ENCODE measurements around the gene PARD6G. TPM values are rescaled to one million over a fixed set of nuclear protein-coding genes. Genes with fewer than 3 reads are reported as not detected.

Gene PARD6G
- total and polyA plus RNA-seq, 2 donors (not counting 1 experiment from before 2014, with no cell fraction given) = 1.0 to 2.1 TPM

- H3K27ac ChIP-seq (ENCODE audit: insufficient read depth, low read length) = no peak overlapping the region
These were observed 19.1 kb downstream of the PARD6G start for GRCh38 chr18:80228051-80228848.

DNA sequence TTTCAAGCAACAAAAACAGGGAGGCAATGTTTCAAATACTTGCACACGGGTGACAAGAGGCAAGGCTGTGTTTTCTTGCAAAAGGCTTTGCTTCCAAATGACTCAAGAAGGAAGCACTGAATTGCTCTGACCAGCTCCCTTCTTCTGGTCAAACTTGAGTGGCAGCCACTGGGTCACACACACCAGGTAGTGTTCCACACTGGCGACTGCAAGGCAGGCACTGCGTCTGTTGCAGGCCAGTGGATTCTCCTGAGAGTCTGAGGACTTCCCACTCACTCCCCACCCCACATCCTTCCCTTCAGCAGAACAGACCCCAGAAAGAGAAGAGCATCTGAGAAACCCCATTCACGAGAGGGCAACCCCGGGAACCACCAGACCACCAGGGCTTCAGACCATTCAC is 19.8 kb downstream of the PARD6G start:
- H2AFZ ChIP-seq (ENCODE audit: low read length) = no peak overlapping the region
- no peak for DNase-seq (ENCODE audit: low read depth in 2 of 2)
- no peak overlapping the region for H3K4me3 ChIP-seq (replicated peaks in 1 of 4; ENCODE audit: control extremely low read depth in 1 of 4, insufficient read depth in 1 of 4, low read depth in 3 of 4, low read length in 4 of 4)
- H3K4me2 ChIP-seq (ENCODE audit: extremely low read depth, insufficient read depth, low read length) = no peak overlapping the region
- no peaks in the 10 kb centered on the region for H3K9me3 ChIP-seq (ENCODE audit: control insufficient read depth, insufficient read depth, low read depth, low read length)
- H3K4me1 ChIP-seq (ENCODE audit: control insufficient read depth, extremely low read depth, insufficient read depth, low read length) = no peaks in the 10 kb centered on the region
- no peaks in the 10 kb centered on the region for H4K20me1 ChIP-seq (ENCODE audit: control insufficient read depth, extremely low read depth, insufficient read depth, low read length)
- H3K27me3 ChIP-seq (ENCODE audit: control insufficient read depth, insufficient read depth, low read length) = no peaks in the 10 kb centered on the region
- H3K9ac ChIP-seq (ENCODE audit: insufficient read depth, low read length) = no peak overlapping the region
- H3K27ac ChIP-seq (ENCODE audit: insufficient read depth, low read length) = no peak overlapping the region
- TF ChIP-seq CTCF (conservative IDR thresholded peaks at IDR 0.05 in 1 of 2, IDR thresholded peaks at IDR 0.05 in 1 of 2; ENCODE audit: low read depth in 1 of 2, low read length in 2 of 2) = no peak
- TF ChIP-seq EZH2 (IDR thresholded peaks at IDR 0.05; ENCODE audit: low read length, missing control alignments) = no peak
- no peaks in the 10 kb centered on the region for H3K79me2 ChIP-seq (ENCODE audit: control insufficient read depth, insufficient read depth, low read length)
- H3K36me3 ChIP-seq (ENCODE audit: control insufficient read depth, insufficient read depth, low read length) = no peaks in the 10 kb centered on the region

More at GRCh38 chr18:80228051-80228848, 19.1 kb downstream of the PARD6G start:
- no peaks in the 10 kb centered on the region for H3K4me1 ChIP-seq (ENCODE audit: control insufficient read depth, extremely low read depth, insufficient read depth, low read length)
- no peak overlapping the region for H3K4me2 ChIP-seq (ENCODE audit: extremely low read depth, insufficient read depth, low read length)
- H3K79me2 ChIP-seq (ENCODE audit: control insufficient read depth, insufficient read depth, low read length) = no peaks in the 10 kb centered on the region
- H4K20me1 ChIP-seq (ENCODE audit: control insufficient read depth, extremely low read depth, insufficient read depth, low read length) = no peaks in the 10 kb centered on the region
- no peaks in the 10 kb centered on the region for H3K9me3 ChIP-seq (ENCODE audit: control insufficient read depth, insufficient read depth, low read depth, low read length)
- H3K36me3 ChIP-seq (ENCODE audit: control insufficient read depth, insufficient read depth, low read length) = no peaks in the 10 kb centered on the region
- no peaks in the 10 kb centered on the region for H3K27me3 ChIP-seq (ENCODE audit: control insufficient read depth, insufficient read depth, low read length)
- no peak overlapping the region for H3K9ac ChIP-seq (ENCODE audit: insufficient read depth, low read length)
- TF ChIP-seq CTCF (conservative IDR thresholded peaks at IDR 0.05 in 1 of 2, IDR thresholded peaks at IDR 0.05 in 1 of 2; ENCODE audit: low read depth in 1 of 2, low read length in 2 of 2) (no peak), EZH2 (IDR thresholded peaks at IDR 0.05; ENCODE audit: low read length, missing control alignments) (no peak)
- H3K4me3 ChIP-seq (replicated peaks in 1 of 4; ENCODE audit: control extremely low read depth in 1 of 4, insufficient read depth in 1 of 4, low read depth in 3 of 4, low read length in 4 of 4) = no peak overlapping the region
- no peak overlapping the region for H2AFZ ChIP-seq (ENCODE audit: low read length)
- DNase-seq (ENCODE audit: low read depth in 2 of 2) = no peak

GRCh38 chr18:80225685-80226084 is 21.6 kb downstream of the PARD6G start:
- Histone ChIP-seq H2AFZ (ENCODE audit: low read length) (no peak overlapping the region), H3K4me3 (replicated peaks in 1 of 4; ENCODE audit: control extremely low read depth in 1 of 4, insufficient read depth in 1 of 4, low read depth in 3 of 4, low read length in 4 of 4) (no peak overlapping the region), H3K9me3 (ENCODE audit: control insufficient read depth, insufficient read depth, low read depth, low read length) (no peaks in the 10 kb centered on the region), H3K79me2 (ENCODE audit: control insufficient read depth, insufficient read depth, low read length) (no peaks in the 10 kb centered on the region), H3K27me3 (ENCODE audit: control insufficient read depth, insufficient read depth, low read length) (no peaks in the 10 kb centered on the region), H3K36me3 (ENCODE audit: control insufficient read depth, insufficient read depth, low read length) (no peaks in the 10 kb centered on the region), H4K20me1 (ENCODE audit: control insufficient read depth, extremely low read depth, insufficient read depth, low read length) (no peaks in the 10 kb centered on the region), H3K4me1 (ENCODE audit: control insufficient read depth, extremely low read depth, insufficient read depth, low read length) (no peaks in the 10 kb centered on the region), H3K9ac (ENCODE audit: insufficient read depth, low read length) (no peak overlapping the region), H3K27ac (ENCODE audit: insufficient read depth, low read length) (no peak overlapping the region), H3K4me2 (ENCODE audit: extremely low read depth, insufficient read depth, low read length) (no peak overlapping the region)
- no peak for DNase-seq (ENCODE audit: low read depth in 2 of 2)
- TF ChIP-seq CTCF (conservative IDR thresholded peaks at IDR 0.05 in 1 of 2, IDR thresholded peaks at IDR 0.05 in 1 of 2; ENCODE audit: low read depth in 1 of 2, low read length in 2 of 2) = no peak
- no peak for TF ChIP-seq EZH2 (IDR thresholded peaks at IDR 0.05; ENCODE audit: low read length, missing control alignments)

All from fibroblast of lung (primary cell).